Measurements from ENCODE around the gene RNF225.
A peak's percentile ranks its signal among the peaks of the same experiment; 100 is the strongest.
"Not testable (repeated sequence)": the region's sequence is repeated elsewhere in the genome, so short reads cannot be mapped to it uniquely, and the experiment has no call there.

The RNF225 gene

DNA sequence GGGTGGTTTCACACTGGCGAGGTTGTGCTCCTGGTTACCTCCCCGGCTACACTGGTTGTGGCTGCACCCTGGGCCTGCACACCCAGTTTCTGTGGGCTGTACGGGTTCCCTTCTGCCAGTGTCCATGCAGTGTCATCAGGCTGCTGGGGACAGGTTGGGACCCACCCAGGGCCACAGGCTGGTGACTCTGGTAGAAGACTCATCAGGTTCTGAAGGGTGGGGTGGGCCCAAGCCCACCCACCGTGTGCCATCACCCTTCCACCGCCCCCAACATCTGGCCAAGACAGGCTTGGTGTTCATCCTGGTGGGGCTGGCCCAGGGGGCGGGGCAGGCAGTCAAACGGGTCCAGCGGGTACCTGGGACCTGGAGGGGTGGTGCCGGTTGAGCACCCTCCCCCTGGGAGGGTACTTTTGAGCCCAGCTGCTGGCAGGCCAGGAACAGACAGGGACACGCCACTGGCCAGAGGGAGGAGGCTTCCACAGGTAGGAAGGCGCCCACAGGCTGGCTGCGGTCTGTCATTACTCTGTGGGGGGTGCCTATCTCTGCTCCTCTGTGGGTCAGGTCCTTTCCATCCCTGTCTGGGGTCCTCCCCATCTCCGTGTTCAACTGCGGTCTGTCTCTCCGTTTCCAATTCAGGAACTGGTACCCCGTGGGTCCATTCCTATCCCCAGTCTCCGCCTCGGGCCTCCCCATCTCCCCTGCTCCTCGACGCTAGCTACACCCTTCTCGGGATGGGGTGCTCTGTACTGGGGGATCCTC lies at the start of gene RNF225:
RNF225 (plus strand) TSS at position 437 of the 759 bp plus-strand sequence. CDS start 434 bp downstream, outside the sequence.
- no peak for DNase-seq

DNA sequence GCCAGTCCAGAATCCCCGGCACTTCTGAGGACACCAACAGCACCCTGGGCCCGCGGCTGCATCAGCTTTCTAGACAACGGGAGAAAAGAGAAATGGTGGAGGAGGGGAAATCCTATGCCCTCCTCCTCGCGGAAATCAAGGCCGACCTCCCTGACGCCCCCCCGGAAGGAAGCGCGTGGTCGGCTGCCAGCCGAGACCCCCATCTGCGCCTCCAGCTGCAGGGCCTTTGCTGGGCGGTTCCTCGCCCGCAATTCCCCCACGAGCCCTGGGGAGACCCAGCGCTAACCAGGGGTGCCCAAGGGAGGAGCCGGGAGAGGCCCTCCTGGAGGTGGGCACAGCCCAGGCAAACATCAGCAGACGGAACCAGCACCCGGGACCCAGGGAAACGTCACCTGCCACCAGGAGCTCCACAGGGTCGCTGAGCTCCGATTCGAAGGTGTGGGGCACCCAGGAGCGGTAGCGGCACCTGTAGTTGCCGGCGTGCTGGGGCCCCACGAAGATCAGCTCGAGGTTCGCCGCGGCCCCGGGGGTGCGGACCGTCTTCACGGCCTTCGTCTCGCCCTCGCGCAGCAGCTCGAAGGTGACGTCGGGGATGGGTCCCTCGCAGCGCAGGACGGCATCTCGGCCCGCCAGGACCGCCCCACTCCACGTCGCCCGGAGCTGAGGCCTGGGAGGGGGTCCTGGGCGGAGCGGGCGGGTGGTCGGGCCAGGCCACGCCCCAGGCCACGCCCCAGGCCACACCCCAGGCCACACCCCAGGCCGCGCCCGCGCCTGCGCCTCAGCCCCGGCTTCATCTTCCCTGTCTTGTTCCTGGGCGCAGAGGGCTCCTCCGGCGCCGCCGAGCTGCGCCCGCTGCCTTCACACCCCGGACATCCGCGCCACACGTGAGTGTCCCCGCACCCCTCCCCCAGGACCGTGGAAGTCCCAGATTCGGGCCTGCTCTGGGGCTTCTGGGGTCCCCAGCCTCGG lies 48.2 kb upstream of the RNF225 start:
- peak; percentile 6 for DNase-seq

DNA sequence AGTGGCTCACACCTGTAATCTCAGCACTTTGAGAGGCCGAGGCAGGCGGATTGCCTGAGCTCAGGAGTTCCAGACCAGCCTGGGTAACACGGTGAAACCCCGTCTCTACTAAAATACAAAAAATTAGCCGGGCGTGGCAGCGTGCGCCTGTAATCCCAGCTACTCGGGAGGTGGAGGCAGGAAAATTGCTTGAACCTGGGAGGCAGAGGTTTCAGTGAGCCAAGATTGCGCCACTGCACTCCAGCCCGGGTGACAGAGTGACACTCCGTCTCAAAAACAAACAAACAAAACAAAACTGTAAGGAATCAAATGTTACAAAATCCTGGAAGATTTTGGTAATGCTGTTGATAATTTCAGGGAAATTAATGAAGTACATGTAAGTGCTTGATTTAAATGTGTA lies 47.4 kb upstream of the RNF225 start:
- DNase-seq, result not testable (repeated sequence)

DNA sequence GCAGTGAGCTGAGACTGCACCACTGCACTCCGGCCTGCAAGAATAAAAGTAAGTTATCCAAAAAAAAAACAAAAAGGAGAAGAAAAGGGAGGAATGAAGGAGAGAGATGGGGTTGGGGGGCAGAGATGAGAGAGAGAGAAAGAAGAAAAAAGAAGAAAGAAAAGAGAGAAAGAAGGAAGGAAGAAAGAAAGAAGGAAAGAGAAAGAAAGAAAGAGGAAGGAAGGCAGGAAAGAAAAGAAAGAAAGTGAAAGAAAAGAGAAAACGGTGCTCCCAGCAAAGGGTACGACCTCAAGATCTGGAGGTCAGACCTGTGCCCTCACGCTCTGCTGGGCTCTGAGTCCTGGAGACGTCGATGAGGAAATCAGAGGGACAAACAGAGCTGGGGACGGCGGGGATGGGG lies 45.9 kb upstream of the RNF225 start:
- no peak for DNase-seq

DNA sequence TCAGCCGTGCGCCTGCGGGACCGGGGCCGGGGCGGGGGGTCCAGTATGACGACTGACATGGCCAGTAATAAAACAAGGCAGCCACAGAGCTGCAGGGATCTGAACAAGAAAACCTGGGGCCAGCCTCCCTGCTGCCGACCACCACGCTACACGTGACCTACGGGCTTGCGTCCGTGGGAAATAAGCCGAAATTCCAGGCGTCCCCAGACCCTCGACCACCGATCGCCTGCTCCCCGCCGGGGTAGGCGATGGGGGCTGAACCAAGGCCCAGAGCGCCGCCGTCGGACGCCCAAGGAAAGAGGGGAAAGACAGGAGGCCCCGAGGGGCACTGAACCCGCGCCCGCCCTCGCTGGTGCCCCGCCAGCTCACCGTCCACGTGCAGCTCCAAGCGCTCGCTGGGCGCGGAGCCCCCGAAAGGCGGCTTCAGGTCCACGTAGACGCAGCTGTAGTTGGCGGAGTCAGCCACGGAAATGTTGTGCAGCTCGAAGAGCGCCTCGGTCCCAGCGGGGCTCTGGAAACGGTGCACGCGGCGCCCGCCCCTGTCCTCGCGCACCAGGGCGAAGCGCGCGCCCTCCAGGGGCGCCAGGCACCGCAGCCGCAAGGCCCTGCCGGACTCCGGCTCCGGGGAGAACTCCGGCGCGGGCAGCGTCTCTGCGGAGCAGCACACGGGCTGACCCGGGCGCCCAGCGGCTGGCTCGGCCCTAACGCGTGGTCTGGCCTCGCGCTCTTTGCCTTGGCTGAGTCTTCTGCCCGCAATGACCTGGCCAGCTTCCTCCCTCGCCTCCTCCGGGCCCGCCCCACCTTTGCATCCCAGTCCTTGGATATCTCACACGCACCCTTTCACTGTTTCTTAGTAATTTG lies 45.2 kb upstream of the RNF225 start:
- DNase-seq, result no peak

DNA sequence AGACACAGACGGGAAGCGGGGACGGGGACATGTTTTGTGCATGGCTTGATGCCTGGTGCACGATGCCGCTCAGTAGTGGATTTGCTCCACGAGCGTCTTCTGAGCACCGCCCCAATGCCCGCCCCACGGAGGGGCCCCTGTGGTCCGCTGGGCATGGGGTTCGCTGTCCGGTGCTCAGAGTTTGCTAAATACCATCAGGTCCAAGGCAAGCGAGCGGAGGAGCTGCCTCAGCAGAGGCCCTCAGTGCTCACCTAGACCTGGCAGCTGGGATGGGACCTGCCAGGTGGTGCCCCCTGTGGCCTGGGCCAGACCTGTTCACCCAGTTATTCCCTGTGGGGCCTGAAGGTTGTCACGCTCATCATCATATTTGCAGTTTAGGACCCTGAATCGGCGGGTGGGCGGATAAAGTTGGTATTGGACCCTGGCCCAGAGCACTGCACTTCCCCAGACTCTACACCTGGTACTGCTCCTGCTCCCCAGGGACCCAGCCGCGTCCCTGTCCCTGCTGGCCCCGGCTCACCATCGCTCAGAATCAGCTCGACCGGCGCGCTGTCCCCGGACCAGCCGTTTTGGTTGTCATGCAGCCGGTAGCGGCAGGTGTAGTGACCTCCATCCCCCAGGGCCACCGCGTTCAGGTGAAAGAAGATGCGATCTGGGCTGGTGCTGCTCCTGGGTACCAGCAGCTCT lies 44.4 kb upstream of the RNF225 start:
- DNase-seq, result no peak

DNA sequence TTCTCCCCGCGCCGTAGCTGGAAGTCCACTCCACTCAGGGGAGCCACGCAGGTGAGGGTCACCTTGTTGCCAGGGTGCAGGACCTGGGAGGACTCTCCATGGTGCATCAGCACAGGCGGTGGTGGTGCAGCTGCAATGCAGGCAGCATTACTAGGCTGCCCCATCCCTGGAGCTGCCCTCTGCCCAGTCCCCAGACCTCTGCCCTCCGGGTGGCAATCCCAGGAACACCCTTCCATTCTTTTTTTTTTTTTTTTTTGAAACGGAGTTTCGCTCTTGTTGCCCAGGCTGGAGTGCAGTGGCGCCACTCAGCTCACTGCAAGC lies 43.9 kb upstream of the RNF225 start:
- no peak for DNase-seq

DNA sequence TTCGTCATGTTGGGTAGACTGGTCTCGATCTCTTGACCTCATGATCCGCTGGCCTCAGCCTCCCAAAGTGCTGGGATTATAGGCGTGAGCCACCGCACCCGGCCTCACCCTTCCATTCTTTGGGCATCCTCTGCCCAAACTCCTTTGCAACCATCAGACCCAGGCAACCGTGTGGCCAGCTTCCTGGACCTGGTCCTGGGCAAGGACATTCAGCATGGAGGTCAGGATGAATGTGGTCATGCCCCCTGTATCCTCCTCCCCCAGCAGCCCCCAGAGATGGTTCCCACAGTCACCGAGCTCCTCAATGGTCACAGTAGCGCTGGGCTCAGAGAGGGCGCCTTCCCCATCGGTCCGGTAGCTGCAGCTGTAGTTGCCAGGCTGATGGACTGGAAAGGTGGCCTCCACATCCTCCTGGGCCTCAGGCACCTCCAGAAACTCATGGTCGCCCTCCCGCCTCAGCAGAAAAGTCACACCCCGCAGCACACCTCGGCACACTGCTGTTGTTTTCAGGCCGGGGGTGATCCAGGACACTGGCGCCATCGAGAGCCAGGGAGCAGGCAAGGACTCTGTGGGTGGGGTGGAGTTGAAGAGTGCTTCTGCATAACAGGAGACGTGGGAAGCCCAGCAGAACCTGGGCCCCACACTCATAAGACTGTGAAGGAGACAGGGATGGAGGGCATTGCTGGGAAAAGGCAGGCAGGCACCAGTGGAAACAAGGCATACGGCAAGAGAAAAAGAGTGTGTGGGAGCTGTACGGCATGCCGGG lies 43.3 kb upstream of the RNF225 start:
- DNase-seq, result no peak

DNA sequence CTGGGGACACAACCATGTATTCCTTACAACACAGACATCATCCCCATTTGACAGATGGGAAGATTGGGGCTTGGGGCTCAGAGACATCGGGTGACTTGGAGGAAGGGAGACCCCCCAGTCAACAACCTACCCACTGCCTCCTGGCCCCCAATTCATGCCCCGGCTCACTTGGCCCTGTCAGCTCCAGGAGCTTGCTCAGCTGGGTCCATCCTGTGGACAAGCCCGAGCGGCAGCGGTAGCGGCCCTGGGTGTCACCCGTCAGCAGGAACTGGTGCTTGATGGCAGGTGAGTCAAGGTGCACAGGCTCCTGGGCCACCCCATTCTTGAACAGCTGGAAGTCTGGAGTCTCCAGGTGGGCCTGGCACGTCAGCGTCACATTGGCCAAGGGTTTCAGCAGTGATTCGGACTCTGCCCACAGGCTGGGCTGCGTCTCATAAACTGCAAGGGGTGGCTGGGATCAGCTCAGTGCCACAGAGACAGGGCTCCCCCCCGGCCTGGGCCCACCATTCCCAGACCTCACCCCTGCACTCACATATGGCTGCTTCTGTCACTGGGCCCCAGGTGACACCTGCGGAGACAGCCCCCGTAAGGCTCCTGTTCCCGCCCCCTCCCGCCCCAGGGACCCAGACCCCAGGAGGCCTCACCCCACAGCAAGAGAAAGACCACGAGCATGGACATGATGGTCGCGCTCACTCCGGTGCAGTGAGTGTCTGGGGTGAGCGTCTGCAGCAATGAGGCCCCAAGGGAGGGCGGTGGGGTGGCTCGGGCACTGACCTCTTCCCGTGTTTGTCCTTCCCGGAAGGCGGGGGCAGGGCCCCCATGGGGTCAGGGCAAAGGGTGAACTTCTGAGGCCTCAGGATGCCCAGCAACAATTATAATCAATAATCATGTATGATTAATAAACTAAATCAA lies 42.4 kb upstream of the RNF225 start, which contains the start of gene A1BG:
A1BG (minus strand) TSS at position 733 of the 912 bp plus-strand sequence; CDS start at position 678, 55 bp downstream.
- no peak for DNase-seq

DNA sequence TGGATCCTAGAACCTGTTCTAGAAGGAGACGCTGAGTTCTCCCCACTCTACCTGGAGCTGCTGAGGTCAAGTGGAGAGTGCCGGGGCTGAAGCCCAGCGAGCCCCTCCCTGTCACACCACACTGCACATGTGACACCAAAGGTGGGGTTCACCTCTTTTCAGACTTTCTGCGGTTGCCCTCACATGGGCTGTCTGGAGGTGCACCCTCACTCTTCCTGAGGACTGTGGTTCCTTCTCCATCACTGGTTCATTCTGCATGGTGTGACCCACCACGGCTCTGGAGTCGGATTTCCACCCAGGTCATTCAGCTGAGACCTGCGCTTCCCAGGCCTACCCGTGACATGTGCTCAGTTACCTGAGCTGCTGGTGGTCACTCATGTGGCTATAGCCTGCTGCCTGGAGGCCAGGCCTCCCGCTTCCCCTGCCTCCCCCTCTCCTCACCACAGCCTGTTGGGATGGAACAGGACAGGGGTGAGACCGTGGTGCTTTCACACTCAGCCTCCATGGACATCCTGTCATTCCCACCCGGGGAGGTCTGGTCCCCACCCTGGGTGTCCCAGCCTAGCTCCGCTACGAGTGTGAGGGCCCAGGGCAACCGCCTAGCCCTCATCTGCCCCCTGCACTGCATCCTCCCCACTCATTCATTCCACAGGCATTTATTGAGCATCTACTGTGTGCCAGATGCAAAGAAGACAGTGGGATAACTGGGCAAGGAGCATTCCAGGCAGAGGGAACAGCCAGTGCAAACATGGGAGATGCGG lies 41.6 kb upstream of the RNF225 start:
- no peak for DNase-seq

DNA sequence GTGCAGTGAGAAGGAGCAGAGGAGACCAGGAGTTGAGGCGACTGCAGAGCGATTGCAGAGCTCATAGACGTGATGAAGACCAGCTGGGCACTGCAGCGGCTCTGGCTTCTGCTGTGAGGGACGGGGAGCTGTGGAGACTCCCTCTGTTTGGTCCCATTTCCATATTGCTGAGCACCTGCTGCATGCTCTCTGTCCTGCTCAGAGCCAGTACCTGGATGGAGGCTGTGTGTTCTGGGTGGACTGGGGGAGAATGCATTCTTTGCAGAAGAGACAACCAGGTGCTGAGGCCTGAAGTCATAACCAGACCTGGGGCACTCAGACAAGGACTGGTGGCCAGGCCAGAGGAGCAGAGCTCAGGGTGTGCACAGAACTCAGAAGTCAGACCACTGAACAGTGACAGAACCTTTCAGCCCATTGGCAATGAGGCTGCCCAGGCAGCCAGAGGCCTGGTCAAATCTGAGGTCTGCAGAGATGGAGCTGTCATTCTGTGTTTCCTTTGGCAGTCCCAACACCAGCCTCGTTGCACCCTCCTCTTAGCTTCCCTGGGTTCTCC lies 40.9 kb upstream of the RNF225 start:
- no peak for DNase-seq

DNA sequence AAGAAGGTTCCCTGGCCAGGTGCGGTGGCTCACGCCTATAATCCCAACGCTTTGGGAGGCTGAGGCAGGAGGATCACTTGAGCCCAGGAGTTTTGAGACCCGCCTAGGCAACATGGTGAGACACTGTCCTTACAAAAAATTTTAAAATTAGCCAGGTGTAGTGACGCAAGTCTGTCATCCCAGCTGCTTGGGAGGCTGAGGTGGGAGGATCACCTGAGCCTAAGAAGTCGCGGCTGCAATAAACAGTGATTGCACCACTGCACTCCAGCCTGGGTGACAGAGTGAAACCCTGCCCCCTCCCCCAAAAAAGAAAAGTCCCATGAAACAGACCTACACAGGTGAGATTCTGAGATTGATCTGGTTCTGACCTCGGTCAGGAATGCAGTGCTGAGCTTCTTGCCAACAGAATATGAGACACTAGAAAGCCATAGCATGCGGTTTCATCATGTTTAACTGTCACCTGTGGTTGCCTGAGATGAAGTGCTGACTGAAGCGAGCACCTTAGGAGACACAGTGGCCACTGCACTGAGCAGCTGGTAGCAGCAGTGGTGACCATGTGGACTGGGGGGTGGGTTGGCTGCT lies 40.1 kb upstream of the RNF225 start:
- DNase-seq, result no peak

DNA sequence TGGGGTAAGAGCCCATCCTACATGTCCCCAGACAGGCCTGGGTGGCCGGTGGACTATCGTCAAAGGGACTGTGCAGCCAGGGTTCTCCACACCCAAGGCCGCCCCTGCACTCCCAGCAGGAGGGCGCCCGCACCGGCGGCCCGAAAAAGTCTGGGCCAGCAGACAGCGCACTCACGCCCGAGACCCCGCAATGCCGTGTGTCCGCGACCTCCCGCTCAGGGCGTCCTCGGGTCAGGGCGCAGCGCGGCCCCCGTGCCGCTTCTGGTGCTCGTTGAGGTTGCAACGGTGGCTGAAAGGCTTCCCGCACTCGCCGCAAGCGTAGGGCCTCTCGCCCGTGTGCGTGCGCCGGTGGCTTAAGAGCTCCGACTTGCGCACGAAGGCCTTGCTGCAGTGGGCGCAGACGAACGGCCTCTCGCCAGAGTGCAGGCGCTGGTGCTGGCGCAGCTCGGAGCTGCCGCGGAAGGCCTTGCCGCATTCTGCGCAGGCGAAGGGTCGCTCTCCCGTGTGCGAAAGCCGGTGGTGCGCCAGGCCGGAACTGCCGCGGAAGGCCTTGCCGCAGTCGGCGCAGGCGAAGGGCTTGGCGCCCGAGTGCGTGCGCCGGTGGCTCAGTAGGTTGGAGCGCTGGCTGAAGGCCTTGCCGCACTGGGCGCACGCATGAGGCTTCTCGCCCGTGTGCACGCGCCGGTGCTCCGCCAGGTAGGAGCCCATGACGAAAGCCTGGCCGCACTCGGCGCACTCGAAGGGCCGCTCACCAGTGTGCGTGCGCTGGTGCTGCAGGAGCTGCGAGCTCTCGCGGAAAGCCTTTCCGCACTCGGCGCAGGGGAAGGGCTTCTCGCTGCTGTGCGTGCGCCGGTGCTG lies 39.3 kb upstream of the RNF225 start:
- no peak for DNase-seq

DNA sequence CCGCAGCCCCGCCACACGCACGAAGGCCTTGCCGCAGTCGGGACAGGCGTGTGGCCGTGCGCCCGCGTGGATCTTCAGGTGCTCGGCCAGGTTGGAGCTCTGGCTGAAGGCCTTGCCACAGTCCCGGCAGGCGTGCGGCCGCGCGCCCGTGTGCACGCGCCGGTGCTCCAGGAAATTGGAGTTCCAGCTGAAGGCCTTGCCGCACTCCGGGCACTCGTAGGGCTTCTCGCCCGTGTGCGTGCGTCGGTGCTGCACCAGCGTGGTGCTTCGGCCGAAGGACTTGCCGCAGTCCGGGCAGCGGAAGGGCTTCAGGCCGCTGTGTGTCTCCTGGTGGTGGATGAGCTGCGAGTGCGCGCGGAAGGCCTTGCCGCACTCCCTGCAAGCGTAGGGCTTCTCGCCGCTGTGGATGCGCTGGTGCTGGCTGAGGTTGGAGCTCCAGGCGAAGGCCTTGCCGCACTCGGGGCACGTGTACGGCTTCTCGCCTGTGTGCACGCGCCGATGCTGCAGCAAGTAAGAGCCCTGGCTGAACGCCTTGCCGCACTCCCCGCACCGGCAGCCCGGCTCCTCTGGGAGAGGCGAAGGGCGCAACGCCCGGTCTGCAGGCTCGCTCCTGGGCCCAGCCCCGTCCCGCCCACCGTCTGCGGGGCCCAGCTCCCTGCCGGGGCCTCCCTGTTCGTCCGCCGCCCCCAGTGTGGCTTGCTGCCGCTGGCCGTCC lies 38.5 kb upstream of the RNF225 start:
- DNase-seq, result no peak

DNA sequence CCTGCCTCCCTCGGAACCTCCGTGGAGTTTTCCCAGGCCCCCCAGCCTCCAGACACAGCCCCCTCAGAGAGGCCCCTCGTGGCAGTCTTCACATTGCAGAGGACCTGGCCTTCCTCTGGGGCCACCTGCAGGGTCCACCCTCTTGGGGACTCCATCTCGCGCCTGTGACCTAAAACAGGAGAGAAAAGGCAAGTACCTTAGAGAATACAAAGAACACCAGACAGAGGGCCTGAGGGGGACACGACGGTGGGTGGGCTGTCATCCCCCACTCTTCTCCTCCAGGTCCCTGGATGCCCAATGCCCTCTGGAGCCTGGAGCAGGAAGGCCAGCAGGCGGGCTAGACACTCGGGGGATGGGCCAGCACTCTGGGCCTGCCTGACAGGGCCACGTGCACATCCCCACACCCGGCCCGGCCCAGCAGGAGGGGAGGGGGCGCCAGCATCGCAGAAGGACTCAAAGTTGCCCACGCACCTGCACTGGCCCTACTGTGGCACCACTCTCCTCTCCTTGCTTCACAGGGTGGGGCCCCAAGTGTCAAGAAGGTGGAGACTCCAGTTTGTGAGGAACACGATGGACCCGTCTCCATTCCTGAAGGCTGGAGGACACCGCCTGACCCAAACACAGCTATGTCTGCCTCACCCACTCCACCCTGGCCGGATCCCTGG lies 37.8 kb upstream of the RNF225 start:
- no peak for DNase-seq

DNA sequence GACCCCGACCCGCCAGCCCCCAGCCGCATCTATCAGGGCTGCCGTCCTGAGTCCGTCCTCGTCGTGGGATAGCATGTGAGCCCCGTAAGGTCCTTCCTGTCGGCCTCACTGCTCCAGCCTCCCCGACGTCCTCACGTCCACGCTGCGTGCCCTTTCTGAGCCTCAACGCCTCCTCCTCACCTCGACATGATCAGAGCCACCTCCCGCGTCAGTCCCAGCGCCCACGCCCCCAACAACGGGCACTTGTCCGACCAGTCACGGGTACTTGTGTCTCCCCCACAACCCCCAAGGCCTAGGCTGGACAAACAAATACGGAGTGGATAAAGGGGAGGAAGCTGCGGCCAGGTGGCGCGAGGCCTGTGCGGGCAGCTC lies 33.6 kb upstream of the RNF225 start:
- DNase-seq, result no peak

All from DMS 273 treated with DMSO at 0.1 percent for 48 hours (cell line).